ENCODE measurements around the gene C8G.

DNA sequence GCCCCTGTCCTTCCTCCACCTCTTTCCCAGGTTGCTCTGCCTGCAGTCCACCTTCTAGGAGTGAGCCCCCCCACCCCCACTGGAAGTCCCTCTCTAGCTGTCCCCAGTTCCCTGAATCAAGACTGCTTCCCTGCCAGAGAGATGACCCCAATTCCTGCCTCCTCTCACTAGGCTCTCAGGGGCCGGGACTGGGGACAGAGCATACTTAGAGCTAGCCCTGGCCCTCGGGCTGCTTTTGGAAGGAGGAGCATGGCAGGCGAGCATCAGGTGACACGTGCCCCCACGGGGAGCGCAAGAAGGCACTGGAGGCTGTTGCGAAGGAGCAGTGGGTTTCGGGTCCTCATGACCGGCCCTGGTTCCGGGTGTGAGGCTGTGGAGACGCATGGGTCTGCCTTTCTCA is 49.0 kb upstream of the C8G start:
- TF ChIP-seq POLR2A (IDR thresholded peaks at IDR 0.05) (no peak), POLR2AphosphoS5 (IDR thresholded peaks at IDR 0.05) (no peak)
- TF ChIP-seq, protein P1, sequence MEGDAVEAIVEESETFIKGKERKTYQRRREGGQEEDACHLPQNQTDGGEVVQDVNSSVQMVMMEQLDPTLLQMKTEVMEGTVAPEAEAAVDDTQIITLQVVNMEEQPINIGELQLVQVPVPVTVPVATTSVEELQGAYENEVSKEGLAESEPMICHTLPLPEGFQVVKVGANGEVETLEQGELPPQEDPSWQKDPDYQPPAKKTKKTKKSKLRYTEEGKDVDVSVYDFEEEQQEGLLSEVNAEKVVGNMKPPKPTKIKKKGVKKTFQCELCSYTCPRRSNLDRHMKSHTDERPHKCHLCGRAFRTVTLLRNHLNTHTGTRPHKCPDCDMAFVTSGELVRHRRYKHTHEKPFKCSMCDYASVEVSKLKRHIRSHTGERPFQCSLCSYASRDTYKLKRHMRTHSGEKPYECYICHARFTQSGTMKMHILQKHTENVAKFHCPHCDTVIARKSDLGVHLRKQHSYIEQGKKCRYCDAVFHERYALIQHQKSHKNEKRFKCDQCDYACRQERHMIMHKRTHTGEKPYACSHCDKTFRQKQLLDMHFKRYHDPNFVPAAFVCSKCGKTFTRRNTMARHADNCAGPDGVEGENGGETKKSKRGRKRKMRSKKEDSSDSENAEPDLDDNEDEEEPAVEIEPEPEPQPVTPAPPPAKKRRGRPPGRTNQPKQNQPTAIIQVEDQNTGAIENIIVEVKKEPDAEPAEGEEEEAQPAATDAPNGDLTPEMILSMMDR (IDR thresholded peaks at IDR 0.05), result no peak
